IMR-90 (cell line): ENCODE measurements around the gene CEP63. TPM values are rescaled to one million over a fixed set of nuclear protein-coding genes. Genes with fewer than 3 reads are reported as not detected.

Experiments used
- ATAC-seq: fragments of 200-7000 bp; cut with Tn5 transposase; 2 replicates; pipeline ENCODE4 v1.9.1; 2020; ENCODE audit warnings: low read depth, mild to moderate bottlenecking, moderate library complexity
- BruUV-seq: library from RNA; stranded (reverse); fragments of 400-500 nt; replicated peaks from 2 replicates; lab custom pipeline; 2021; lab: Mats Ljungman, UMichigan
- CTCF ChIA-PET: fragments of 300-600 bp; formaldehyde crosslinking; extraction: SDS; loops from one replicate; lab custom pipeline; 2021; ENCODE audit warnings: antibody characterized with exemption; lab: Yijun Ruan, JAX
- POLR2A ChIA-PET: fragments of 300-600 bp; sonication (Branson Sonifier 250); formaldehyde crosslinking; loops from one replicate; lab custom pipeline; 2022; ENCODE audit warnings: antibody characterized with exemption; ENCODE audit not compliant: unreplicated experiment; lab: Charles Lee
- DNase-seq: peaks from one replicate; pipeline ENCODE4 v3.0.0; 2013
- H2AFZ ChIP-seq: replicated peaks from 2 replicates; pipeline ENCODE3; 2013; ENCODE audit warnings: low read length, mild to moderate bottlenecking; ENCODE audit not compliant: poor library complexity
- H2AK5ac ChIP-seq: 2 replicates; pipeline ENCODE4 v1.6.1; 2013; ENCODE audit warnings: low read depth, low read length, inconsistent platforms
- H2AK9ac ChIP-seq: replicated peaks from 2 replicates; pipeline ENCODE3; 2013; ENCODE audit warnings: mild to moderate bottlenecking, low read depth, low read length, moderate library complexity; ENCODE audit not compliant: poor library complexity
- H2BK120ac ChIP-seq: 2 replicates; pipeline ENCODE4 v1.6.1; 2013; ENCODE audit warnings: low read depth, low read length, inconsistent platforms
- H2BK15ac ChIP-seq: 3 replicates; pipeline ENCODE4 v1.6.1; 2013; ENCODE audit warnings: low read depth, low read length, inconsistent platforms
- H2BK20ac ChIP-seq: 2 replicates; pipeline ENCODE4 v1.6.1; 2013; ENCODE audit warnings: low read depth, mild to moderate bottlenecking, inconsistent platforms, low read length, moderate library complexity
- H2BK5ac ChIP-seq: 2 replicates; pipeline ENCODE4 v1.6.1; 2013; ENCODE audit warnings: mild to moderate bottlenecking, low read depth, low read length, inconsistent platforms; ENCODE audit not compliant: poor library complexity, severe bottlenecking
- H3K14ac ChIP-seq: replicated peaks from 2 replicates; pipeline ENCODE4 v1.6.1; 2013; ENCODE audit warnings: low read depth, low read length, inconsistent platforms
- H3K18ac ChIP-seq: 2 replicates; pipeline ENCODE4 v1.6.1; 2013; ENCODE audit warnings: low read depth, low read length, control low read depth
- H3K23ac ChIP-seq: 2 replicates; pipeline ENCODE4 v1.6.1; 2013; ENCODE audit warnings: low read depth, low read length, inconsistent platforms
- H3K27ac ChIP-seq: 2 replicates; pipeline ENCODE4 v1.5.1; 2013; ENCODE audit warnings: mild to moderate bottlenecking, control low read depth, low read length; ENCODE audit not compliant: insufficient read depth
- H3K27me3 ChIP-seq: 2 replicates; pipeline ENCODE4 v1.6.1; 2013; ENCODE audit warnings: low read length; ENCODE audit not compliant: control insufficient read depth, insufficient read depth
- H3K36me3 ChIP-seq: 2 replicates; pipeline ENCODE4 v1.6.1; 2013; ENCODE audit warnings: low read length, mixed read lengths; ENCODE audit not compliant: control insufficient read depth, insufficient read depth
- H3K4ac ChIP-seq: 2 replicates; pipeline ENCODE4 v1.6.1; 2013; ENCODE audit warnings: low read depth, low read length, inconsistent platforms
- H3K4me1 ChIP-seq: 2 replicates; pipeline ENCODE4 v1.6.1; 2013; ENCODE audit warnings: low read length, mixed read lengths; ENCODE audit not compliant: control insufficient read depth, insufficient read depth
- H3K4me2 ChIP-seq: 2 replicates; pipeline ENCODE4 v1.6.1; 2013; ENCODE audit warnings: low read depth, mild to moderate bottlenecking, control low read depth, low read length, moderate library complexity
- H3K4me3 ChIP-seq: 2 replicates; pipeline ENCODE4 v1.5.1; 2013; ENCODE audit warnings: low read depth, mild to moderate bottlenecking, control low read depth, low read length, moderate library complexity; ENCODE audit not compliant: insufficient read depth
- H3K56ac ChIP-seq: 2 replicates; pipeline ENCODE4 v1.6.1; 2013; ENCODE audit warnings: low read length, inconsistent platforms; ENCODE audit not compliant: insufficient read depth; ENCODE audit errors: extremely low read depth
- H3K79me1 ChIP-seq, 2 experiments: 2 replicates each; pipeline ENCODE4 v1.6.1; 2013; ENCODE audit warnings: low read length in 2 of 2, inconsistent platforms in 1 of 2, low read depth in 1 of 2
- H3K9ac ChIP-seq: 2 replicates; pipeline ENCODE4 v1.6.1; 2013; ENCODE audit warnings: low read depth, low read length, control low read depth
- H3K9me1 ChIP-seq: 2 replicates; pipeline ENCODE4 v1.6.1; 2013; ENCODE audit warnings: low read length, inconsistent platforms; ENCODE audit not compliant: insufficient read depth
- H3K9me3 ChIP-seq: 2 replicates; pipeline ENCODE4 v1.6.1; 2013; ENCODE audit warnings: low read length; ENCODE audit not compliant: control insufficient read depth, insufficient read depth
- H4K20me1 ChIP-seq: 2 replicates; pipeline ENCODE4 v1.6.1; 2013; ENCODE audit warnings: low read length, inconsistent platforms; ENCODE audit not compliant: insufficient read depth
- H4K5ac ChIP-seq: 2 replicates; pipeline ENCODE4 v1.6.1; 2013; ENCODE audit warnings: mild to moderate bottlenecking, low read depth, low read length, control low read depth
- H4K8ac ChIP-seq, 2 experiments: 2 replicates each; pipeline ENCODE4 v1.6.1; 2013; ENCODE audit warnings: low read depth in 2 of 2, low read length in 2 of 2, control low read depth in 1 of 2, inconsistent platforms in 1 of 2
- H4K91ac ChIP-seq: 2 replicates; pipeline ENCODE4 v1.6.1; 2013; ENCODE audit warnings: low read depth, low read length, inconsistent platforms; ENCODE audit not compliant: insufficient read depth
- BHLHE40 ChIP-seq: fragments of 150-350 bp; IDR thresholded peaks from 2 replicates; pipeline ENCODE4 v1.6.1; 2016; ENCODE audit warnings: mild to moderate bottlenecking, low read depth, low read length
- CEBPB ChIP-seq: IDR thresholded peaks from 2 replicates; pipeline ENCODE4 v1.6.1; 2012; ENCODE audit warnings: low read depth, low read length, improper control_type of control experiment
- CHD1 ChIP-seq: IDR thresholded peaks from 2 replicates; pipeline ENCODE4 v1.6.1; 2012; ENCODE audit warnings: low read depth, low read length, improper control_type of control experiment
- CTCF ChIP-seq: conservative IDR thresholded peaks from 2 replicates; pipeline ENCODE4 v1.5.1; 2012; ENCODE audit warnings: mild to moderate bottlenecking, low read depth, low read length, improper control_type of control experiment
- ELK1 ChIP-seq: fragments of 150-350 bp; IDR thresholded peaks from 2 replicates; pipeline ENCODE4 v1.6.1; 2016; ENCODE audit warnings: low read depth, mild to moderate bottlenecking, low read length, moderate library complexity, borderline replicate concordance
- FOS ChIP-seq: fragments of 150-350 bp; IDR thresholded peaks from 2 replicates; pipeline ENCODE4 v1.6.1; 2016; ENCODE audit warnings: low read depth, low read length
- MAFK ChIP-seq: IDR thresholded peaks from 2 replicates; pipeline ENCODE4 v1.6.1; 2012; ENCODE audit warnings: low read depth, low read length, improper control_type of control experiment
- MAZ ChIP-seq: IDR thresholded peaks from 2 replicates; pipeline ENCODE4 v1.6.1; 2012; ENCODE audit warnings: low read depth, mild to moderate bottlenecking, low read length, improper control_type of control experiment, moderate library complexity, borderline replicate concordance
- MXI1 ChIP-seq: IDR thresholded peaks from 2 replicates; pipeline ENCODE4 v1.6.1; 2012; ENCODE audit warnings: low read depth, mild to moderate bottlenecking, low read length, moderate library complexity, borderline replicate concordance
- NFE2L2 ChIP-seq: fragments of 150-350 bp; IDR thresholded peaks from 2 replicates; pipeline ENCODE4 v1.6.1; 2016; ENCODE audit warnings: low read depth, mild to moderate bottlenecking, low read length
- POLR2A ChIP-seq: IDR thresholded peaks from 2 replicates; pipeline ENCODE4 v1.6.1; 2012; ENCODE audit warnings: mild to moderate bottlenecking, low read depth, low read length
- RAD21 ChIP-seq: IDR thresholded peaks from 2 replicates; pipeline ENCODE4 v1.6.1; 2012; ENCODE audit warnings: low read length, improper control_type of control experiment
- RCOR1 ChIP-seq: IDR thresholded peaks from 2 replicates; pipeline ENCODE4 v1.6.1; 2012; ENCODE audit warnings: mild to moderate bottlenecking, low read length, improper control_type of control experiment; ENCODE audit not compliant: insufficient replicate concordance
- RFX5 ChIP-seq: IDR thresholded peaks from 2 replicates; pipeline ENCODE4 v1.8.0; 2012; ENCODE audit warnings: low read depth, mild to moderate bottlenecking, low read length, moderate library complexity
- SMC3 ChIP-seq: fragments of 150-350 bp; IDR thresholded peaks from 2 replicates; pipeline ENCODE4 v1.6.1; 2016; ENCODE audit warnings: low read depth, mild to moderate bottlenecking, antibody characterized with exemption, low read length, moderate library complexity
- USF2 ChIP-seq: fragments of 150-350 bp; IDR thresholded peaks from 2 replicates; pipeline ENCODE4 v1.6.1; 2017; ENCODE audit warnings: mild to moderate bottlenecking, antibody characterized with exemption, low read length, low read depth
- WGBS, 2 experiments: methylation state at CpG; one replicate each; pipeline versions ENCODE4 v1.1.5 to v1.1.7; 2013; ENCODE audit warnings: missing lambda C conversion rate in 2 of 2; ENCODE audit not compliant: insufficient read length in 1 of 2; ENCODE audit errors: extremely low coverage in 2 of 2; 5-methylcytosine and 5-hydroxymethylcytosine counted together
- dilution Hi-C: fragments of 300-500 bp; cut with HindIII; formaldehyde crosslinking; loops from one replicate; pipeline ENCODE4 v1.14.3; 2018; ENCODE audit warnings: low sequenced_read_pairs; ENCODE audit not compliant: unreplicated experiment
- in situ Hi-C: fragments of 300-500 bp; cut with MboI; formaldehyde crosslinking; loops from 3 replicates; pipeline ENCODE4 v1.14.3; 2019; ENCODE audit warnings: low sequenced_read_pairs, inconsistent platforms, mixed read lengths
- intact Hi-C: fragments of 100-400 bp; cut with micrococcal nuclease; formaldehyde crosslinking; loops from 2 replicates; pipeline ENCODE4 v1.10.0; 2022
- polyA plus RNA-seq, 3 experiments: library from polyadenylated mRNA; depleted of rRNA; stranded (reverse); fragments of >200 nt; gene quantifications; 2 replicates each; pipeline ENCODE4 v1.2.3, GENCODE V29; 2012; ENCODE audit warnings: low replicate concordance in 1 of 3
- total RNA-seq: library from RNA; depleted of rRNA; stranded (reverse); fragments of >200 nt; gene quantifications from 2 replicates; pipeline ENCODE4 v1.2.3, GENCODE V29; 2012

CEP63 gene
- total and polyA plus RNA-seq, 2 of the 4 experiments (the other 2 are of a cell fraction), result 6.5 to 9.1 TPM

GRCh38 chr3:134505485-134505884, 19.6 kb downstream of the CEP63 start:
- no peak overlapping the region for H3K18ac ChIP-seq
- H3K4me3 ChIP-seq, result no peak overlapping the region
- no peak overlapping the region for H2BK5ac ChIP-seq
- no peak overlapping the region for H4K8ac ChIP-seq
- no peak for DNase-seq
- no peak overlapping the region for H2AK5ac ChIP-seq
- no peak for ATAC-seq
- ChIA-PET CTCF (no interaction called here), POLR2A (no interaction called here)
- no peak overlapping the region for H3K14ac ChIP-seq
- no peaks in the 10 kb centered on the region; the same call in none of the 2 replicates for H3K36me3 ChIP-seq
- intact Hi-C loops, result no loop called here
- peaks cover 26 to 30% of the 10 kb centered on the region in 2 experiments for H3K79me1 ChIP-seq
- H2BK15ac ChIP-seq, result no peak overlapping the region
- H2AFZ ChIP-seq, result no peak overlapping the region
- H3K4me1 ChIP-seq, result no peaks in the 10 kb centered on the region
- dilution Hi-C loops, result no loop called here
- H3K4me2 ChIP-seq, result no peak overlapping the region
- no peak overlapping the region for H4K91ac ChIP-seq
- no peak overlapping the region for H3K27ac ChIP-seq
- H3K27me3 ChIP-seq, result no peaks in the 10 kb centered on the region
- no peak overlapping the region for H3K23ac ChIP-seq
- no TSS peak for BruUV-seq
- H2AK9ac ChIP-seq, result no peak overlapping the region
- no peaks in the 10 kb centered on the region for H3K9me3 ChIP-seq
- H2BK20ac ChIP-seq, result no peak overlapping the region
- H3K4ac ChIP-seq, result no peak overlapping the region
- no peak overlapping the region for H2BK120ac ChIP-seq
- in situ Hi-C loops, result no loop called here
- H3K9me1 ChIP-seq, result peaks cover 2% of the 10 kb centered on the region; the same call in 1 of the 2 replicates
- H4K20me1 ChIP-seq, result no peaks in the 10 kb centered on the region
- H4K5ac ChIP-seq, result no peak overlapping the region
- TF ChIP-seq SMC3 (no peak), CEBPB (no peak), CTCF (no peak), BHLHE40 (no peak), RCOR1 (no peak), USF2 (no peak), FOS (no peak), NFE2L2 (no peak), ELK1 (no peak), RFX5 (no peak), MAZ (no peak), POLR2A (no peak), CHD1 (no peak), MXI1 (no peak), RAD21 (no peak), MAFK (no peak)
- H3K56ac ChIP-seq, result no peak overlapping the region
- WGBS, 2 experiments, result 93% methylated on average over 2 of the region's 3 CpGs; no CpG with 5 or more reads in 1 of the 2 experiments
- no peak overlapping the region for H3K9ac ChIP-seq
